HG02885 (cell line): Measurements from ENCODE around the gene TMCC1.
"Not testable (repeated sequence)": the region's sequence is repeated elsewhere in the genome, so short reads cannot be mapped to it uniquely, and the experiment has no call there.

Experiments
- ATAC-seq: cut with Tn5 transposase; IDR thresholded peaks from one replicate; pipeline ENCODE4 v1.9.1; 2021; ENCODE audit warnings: mild to moderate bottlenecking; ENCODE audit not compliant: unreplicated experiment, poor library complexity

Gene TMCC1

DNA sequence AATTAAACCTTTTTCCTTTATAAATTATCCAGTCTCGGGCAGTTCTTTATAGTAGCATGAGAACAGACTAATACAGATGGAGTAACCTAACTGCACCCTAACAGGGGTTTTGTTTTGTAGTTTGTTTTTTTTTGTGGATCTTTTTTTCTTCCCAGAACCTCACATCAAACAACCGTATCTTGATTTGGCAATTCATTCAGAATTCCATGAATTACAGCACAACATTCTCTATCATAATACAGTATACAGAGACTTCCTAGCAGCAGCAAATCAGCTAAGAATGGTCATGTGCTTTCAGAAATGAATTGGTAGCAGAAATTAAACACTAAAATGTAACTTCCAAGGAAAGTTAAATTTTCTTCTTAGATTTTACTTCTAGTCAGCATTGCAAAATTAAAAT is 114.6 kb downstream of the TMCC1 start:
- no peak for ATAC-seq

DNA sequence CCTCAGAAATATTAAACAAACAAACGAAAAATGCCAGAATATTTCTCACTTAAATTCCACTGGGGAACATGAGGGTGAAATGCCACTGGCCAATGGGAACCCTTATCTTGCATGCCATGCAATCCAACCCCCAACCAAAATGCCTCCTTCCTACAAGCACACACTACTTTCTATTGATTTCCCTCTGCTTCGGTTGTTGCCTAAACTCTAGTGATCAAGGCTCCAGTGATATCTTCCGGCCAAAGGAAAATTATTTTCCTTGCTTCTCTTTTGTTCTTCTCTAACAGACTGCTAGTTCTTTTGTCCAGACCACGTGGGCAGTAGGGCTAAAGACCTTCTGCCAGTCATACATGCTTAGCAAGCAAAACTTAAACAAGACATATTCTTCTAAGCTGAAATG is 115.7 kb downstream of the TMCC1 start:
- ATAC-seq = no peak

DNA sequence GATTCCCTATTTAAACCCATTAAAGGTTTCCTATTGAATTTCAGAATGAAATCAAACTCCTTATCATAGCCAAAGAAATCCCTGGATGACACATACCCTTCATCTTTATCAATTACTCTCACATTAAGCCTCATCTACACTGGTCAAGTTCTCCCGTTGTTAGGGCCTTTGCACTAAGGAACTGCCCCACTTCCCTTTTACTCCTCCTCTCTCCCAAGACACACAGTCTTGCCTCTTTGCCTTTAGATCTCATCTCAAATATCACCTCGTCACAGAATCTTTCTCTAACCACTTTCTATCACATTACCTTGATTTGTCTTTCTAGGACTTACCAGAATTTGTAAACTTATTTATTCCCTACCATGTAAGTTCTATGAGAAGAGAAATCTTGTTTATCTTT is 117.6 kb downstream of the TMCC1 start:
- ATAC-seq = no peak

DNA sequence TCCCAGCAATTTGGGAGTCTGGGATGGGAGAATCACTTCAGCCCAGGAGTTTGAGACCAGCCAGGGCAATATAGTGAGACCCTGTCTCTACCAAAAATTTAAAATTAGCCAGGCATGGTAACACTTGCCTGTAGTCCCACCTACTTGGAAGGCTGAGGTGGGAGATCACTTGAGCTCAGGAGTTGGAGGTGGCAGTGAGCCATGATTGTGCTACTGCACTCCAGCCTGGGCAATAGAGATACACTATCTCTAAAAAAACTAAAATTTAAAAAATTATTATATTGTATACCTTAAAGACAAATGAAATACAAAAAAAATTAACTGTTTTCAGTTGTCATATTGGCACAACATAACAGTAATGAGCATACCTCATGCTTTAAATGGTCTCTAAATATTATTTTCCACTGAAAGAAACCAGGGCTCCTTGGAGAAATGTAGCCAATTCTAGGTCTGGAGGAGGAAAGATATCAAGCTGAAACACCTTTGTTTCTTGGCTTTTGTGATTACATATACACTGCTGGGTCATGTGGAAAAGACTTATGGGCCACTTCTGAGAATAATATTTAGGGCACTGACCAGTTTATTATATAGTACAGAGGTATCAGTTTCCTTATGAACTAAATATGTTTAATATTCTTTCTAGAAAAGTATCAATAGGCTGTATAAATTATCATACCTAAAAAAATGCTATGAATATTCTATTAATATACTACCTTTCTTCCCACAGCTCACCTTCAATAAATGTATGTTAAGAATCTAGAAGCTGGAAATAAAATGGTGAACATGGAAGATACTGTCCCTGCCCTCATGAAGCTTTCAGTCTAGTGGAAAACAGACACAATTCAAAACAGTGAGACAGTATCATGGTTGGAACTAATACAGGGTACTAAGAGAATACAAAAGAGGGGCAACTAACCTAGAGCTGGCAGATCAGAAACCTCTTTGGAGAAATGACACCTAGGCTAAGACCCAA is 119.5 kb downstream of the TMCC1 start:
- ATAC-seq = no peak

DNA sequence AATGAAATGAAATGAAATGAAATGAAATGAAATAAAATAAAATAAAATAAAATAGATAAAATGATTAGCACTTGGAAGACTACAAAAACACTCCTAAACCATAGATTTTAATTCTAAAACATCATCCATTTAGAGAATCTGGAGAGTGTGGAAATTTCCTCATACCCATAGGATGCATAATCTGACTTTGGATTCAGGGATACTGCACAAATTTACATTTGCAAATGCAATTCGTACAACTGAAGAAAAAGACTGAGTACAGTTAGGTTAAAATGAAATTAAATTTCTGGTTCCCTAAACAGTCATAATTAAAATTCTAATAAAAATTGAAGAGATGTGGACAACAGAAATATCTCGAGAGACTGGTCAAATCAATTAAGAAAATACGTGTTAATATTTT is 122.9 kb downstream of the TMCC1 start:
- no peak for ATAC-seq

DNA sequence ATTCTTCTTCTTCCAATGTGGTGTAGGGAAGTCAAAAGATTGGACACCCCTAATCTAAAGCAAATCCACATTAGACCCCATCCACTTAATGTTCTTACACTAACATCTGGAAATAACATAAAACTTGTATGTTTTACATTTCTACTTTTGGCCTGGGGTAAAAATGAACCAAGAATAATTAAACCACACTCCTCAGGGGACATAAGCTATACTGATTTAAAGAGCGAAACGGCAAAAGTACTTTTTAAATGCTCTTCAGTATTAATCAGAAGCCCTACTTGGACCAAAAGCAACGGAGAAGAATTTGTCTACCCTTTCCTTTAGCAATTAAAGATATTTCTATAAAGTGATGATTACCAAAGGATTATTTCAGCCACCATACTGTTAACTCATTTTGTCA is 123.9 kb downstream of the TMCC1 start:
- no peak for ATAC-seq

DNA sequence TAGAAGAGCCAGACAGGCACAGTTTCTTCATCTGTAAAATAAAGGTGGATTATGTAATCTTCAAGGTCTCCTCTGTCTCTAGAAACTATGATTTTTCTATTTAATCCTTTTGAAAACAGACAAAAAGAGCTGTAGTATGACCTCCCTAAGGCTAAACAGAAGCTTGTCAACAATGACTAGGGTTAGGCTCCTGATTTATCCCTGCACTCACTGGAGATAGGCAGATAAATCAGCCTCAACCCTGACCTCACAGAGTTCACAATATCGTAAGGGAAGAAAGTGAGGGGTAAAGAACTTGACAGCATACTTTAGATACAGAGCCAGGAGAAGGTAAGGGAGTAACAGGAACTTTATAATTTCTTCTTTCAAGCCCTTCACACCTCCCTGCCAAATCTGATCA is 124.8 kb downstream of the TMCC1 start:
- ATAC-seq = no peak

DNA sequence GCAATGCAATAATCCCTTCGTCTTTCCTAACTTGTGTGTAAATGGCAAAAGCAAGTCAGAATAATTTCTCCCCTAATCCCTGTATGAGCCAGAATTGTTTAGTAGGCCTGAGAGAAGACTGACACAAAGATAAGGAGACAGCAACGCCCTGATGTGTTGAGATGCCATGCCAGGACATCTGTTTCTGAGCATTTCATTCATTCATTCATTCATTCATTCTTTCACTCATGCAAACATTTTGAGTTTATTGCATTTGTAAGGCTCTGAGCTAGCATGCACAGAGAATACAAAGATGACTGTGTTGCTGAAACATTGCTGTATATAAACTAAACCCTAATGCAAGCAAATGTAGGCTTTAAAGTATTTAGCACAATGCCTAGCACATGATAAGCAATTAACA is 127.4 kb downstream of the TMCC1 start:
- ATAC-seq = no peak

DNA sequence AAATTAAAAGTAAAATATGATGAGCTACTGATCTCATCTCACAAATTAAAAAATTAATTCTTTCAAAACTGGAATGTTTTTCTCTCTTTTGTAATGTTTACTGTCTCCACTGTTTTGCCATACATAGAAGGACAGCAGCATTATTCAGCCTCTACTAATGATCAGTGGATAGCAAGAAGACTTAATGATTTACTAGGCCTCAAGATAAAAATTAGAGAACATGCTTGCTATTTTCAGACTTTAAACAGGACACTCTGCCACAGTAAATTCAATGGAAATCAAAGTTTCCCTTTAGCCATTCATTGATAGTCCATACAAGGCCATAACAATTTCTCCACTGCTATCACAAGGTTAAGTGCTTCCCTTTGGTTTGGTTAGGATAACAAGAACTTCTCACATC is 129.4 kb downstream of the TMCC1 start:
- ATAC-seq = no peak

DNA sequence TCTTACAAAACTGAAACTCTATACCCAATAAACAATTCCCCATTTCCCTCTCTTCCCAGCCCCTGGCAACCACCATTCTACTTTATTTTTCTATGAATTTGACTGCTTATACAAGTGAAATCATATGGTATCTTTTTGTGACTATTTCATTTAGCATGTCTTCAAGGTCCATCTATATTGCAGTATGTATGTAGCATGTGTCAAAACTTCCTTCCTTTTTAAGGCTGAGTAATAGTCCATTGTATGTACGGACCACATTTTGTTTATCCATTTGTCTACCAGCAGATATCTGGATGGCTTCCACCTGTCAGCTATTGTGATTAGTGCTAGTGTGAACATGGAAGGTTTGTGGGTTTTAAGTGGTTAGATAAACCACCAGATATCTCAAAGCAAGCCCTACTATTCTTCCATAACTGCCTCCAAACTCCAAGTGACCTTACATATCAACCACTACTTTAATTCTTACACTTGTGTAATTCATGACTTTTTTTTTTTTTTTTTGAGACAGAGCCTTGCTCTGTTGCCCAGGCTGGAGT is 134.7 kb downstream of the TMCC1 start:
- ATAC-seq = no peak

DNA sequence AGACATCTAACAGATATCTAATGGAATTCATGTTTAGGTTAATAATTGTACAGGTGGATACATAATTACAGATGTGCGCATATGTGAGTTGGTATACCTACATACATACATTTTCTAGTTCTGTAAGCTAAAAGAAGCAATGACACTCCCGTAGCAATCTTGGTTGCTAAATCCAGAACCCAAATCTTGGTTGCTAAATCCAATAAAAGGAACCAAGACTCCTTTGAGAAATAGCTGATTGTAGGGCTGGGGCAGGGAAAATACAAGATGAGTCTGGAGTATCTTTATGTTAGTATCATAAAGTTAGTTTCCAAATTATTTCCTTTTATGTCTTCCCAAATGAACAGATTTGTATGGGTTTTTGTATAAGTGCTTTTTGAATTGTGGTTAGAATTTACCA is 135.2 kb downstream of the TMCC1 start:
- no peak for ATAC-seq

DNA sequence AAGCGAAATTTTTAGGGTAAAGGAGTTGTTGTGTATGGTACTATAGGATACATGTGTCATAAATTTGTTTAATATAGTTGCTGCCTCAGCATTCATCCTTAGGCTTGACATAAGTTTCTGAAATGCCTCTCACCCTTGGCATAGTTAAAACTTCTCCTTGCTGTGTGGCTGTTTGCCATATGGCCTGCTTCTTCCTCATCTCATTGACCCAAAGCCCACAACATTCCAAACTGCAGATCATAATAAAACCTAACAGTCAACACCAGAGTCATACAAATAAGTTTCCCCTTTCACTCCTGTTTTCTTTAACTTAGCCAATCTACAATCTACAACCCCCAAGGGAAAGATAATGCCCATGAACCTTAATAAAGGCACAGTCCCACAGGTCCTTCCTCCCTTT is 136.6 kb downstream of the TMCC1 start:
- ATAC-seq = no peak

DNA sequence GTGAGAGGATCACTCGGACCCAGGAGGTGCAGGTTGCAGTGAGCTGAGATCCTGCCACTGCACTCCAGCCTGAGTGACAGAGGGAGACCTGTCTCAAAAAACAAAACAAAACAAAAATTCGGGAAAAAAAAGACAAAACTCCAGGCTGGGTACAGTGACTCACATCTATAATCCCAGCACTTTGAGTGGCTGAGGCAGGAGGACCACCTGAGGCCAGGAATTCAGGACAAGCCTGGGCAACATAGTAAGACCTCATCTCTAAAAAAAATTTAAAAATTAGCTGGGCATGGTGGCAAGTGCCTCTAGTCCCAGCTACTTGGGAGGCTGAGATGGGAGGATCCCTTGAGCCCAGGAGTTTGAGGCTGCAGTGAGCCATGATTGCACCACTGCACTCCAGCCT is 142.4 kb downstream of the TMCC1 start:
- not testable (repeated sequence) for ATAC-seq

DNA sequence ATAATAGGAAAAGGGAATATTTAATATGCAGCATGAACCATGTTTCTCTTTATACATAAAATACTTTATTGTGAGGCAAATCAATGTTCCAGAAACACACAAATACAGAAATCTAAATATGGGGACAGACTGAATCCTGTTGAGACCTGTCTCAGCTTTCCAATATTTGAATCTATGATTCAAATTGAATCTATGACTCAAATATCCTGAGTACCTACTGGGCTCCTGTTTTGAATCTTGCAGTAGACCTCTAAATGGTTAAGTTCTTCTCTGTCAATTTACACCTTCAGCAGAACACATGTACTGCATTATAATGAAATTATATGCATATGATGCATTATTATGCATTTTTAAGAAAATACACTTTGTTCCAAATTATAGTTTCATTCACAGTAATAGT is 143.8 kb downstream of the TMCC1 start:
- no peak for ATAC-seq

DNA sequence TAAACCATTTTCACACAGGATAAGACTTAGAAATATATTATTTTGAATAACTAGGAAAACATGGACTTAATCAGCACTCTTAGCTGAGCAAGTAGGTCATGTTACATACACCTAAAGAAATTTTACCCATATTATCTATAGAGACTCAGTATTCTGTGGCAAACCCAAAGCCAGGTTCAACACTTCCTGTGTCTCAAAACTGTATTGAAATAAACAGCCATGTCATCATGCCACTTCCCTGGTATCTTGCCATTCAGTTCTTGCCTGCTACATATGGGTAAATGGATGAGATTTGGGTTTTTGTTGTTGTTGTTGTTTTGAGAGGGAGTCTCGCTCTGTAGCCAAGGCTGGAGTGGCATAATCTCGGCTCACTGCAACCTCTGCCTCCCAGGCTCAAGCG is 145.5 kb downstream of the TMCC1 start:
- no peak for ATAC-seq

DNA sequence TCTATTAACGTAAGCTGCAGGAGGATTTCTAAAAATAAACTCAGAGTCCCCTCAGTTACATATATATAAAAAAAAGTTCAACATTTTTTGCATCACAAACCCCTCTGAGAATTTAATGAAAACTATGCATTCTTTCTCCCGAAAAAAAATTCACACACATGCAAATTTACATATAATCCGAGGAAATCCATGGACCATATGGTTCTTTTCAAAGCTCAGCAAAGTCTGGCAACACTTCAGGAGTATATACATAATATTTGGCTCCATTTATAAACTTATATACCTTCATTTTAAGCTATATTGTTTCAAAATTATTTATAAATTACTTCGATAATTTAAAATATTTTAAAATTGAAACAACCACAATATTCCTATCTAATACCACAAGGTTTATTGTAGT is 146.4 kb downstream of the TMCC1 start:
- no peak for ATAC-seq

DNA sequence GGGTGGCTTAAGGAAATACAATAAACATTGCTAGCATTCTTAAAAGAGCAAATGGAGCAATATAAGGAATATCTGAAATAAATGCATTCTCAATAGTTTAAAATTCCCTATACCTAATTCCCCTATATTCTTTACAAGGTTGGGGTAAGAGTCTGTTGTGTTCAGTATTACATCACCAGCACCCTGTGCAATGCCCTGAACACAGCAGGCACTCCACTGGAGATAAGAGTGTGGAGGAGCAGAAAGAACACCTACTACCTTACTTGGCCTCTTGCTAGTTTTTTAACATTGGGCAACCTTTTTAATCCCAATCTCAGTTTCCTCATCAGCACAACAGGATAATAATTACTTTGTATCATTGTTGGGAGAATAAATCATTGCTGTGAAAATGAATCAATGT is 146.9 kb downstream of the TMCC1 start:
- no peak for ATAC-seq

DNA sequence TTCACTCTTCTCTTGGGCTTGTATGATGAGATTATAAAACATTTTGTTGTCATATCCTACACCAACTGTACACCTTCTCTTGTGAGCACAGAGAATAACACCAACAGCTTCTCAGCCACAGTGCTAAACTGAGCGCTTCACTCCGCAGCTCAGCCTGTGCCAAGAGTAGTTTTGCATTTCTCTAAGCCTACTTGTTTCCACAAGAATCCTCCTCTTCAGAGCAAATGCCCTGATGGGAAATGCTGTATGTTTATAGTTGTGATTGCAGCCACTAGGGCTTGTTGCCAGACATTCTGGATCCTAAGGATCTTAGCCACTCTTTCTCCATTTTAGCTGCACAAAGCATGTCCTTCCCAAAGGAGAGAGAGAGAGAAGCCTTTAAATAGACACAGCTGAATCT is 148.3 kb downstream of the TMCC1 start:
- no peak for ATAC-seq

DNA sequence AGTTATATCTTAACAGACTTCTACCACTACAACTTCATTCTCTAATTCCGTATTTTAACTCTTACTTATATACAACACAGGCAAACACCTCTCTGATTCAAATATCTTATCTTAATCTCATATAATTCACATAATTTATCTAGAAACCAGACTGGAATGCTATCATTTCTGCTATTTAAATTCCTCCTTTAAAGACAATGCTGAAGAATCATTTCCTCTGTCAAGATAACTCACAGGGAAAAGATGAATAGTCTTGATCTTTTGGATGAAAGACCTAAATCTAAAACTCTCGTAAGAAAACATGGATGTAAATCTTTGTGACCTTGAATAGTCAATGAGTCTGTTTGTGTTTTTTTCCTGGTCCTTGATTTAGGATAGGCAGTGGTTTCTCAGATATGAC is 151.7 kb downstream of the TMCC1 start:
- ATAC-seq = no peak

DNA sequence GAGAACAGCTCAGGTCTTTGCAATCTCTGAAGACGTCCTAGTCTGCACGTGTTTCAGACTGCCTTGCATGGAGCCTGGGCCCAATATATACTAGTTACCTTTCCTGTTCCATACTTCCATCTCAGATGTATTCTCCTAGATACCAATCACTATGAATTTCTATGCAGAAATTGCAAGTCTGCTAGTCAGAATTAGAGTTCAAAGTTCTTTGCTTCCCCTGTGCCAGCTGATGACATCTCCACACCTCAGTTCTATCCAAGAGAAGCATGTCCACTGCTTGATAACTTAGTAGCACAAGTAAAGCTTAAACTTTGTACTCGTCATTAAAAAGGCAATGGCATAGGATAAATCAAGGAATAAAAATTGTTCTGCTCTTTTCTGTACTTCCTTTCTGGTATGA is 153.4 kb downstream of the TMCC1 start:
- ATAC-seq = no peak

DNA sequence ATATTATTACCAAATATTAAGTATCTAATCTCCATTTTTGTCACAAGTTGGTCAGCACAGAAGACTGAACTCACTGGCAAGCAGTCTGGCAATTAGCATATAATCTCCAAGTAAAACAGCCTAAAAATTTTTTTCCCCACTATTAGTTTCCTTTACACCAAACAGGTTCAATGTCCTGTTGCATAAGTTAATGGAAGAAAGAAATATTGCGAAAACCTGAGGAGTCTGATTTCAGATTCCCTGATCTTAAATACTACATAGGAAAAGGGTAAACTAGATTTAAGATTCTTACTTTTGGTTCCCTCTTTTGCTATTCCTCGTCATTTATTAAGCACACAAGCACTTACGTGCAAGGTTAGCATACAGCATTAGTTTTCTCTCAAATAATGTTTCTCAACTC is 153.9 kb downstream of the TMCC1 start:
- ATAC-seq = no peak

DNA sequence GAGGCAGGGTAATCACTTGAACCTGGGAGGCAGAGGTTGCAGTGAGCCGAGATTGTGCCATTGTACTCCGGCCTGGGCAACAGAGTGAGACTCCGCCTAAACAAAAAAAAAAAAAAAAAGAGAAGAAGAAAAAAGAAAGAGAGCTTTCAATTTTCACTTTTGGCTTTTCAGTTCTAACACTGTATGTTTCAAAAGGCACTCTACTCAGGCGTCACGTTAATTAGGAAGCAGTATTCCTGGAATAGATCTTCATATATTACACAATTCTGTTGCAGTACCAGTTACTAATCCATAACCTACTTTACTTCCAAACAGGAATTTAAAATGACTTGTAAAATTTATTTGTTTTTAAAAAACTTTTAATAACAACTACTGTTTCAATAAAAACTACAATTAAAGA is 155.3 kb downstream of the TMCC1 start:
- ATAC-seq = no peak
